Measurements from ENCODE around the gene CD300E.

Gene CD300E, protein sequence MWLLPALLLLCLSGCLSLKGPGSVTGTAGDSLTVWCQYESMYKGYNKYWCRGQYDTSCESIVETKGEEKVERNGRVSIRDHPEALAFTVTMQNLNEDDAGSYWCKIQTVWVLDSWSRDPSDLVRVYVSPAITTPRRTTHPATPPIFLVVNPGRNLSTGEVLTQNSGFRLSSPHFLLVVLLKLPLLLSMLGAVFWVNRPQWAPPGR

DNA sequence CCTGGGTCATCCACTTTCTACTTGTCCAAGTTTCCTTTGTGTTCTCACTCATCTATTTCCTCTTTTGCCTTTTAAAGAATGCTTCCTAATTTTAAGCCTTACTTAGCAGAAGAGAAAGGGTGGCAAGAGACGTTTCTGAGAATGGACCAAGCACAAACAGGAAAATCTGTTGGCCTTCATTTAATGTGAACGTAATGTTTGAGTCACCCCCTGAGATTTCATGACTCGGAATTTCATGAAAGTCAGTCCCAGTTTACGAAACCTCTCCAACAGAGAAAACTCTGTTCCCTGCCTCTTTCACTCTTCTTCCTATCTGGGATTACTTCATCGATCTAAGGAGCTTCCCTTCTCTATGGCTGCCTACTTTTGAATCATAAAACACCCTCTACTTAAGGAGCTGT, at the start of gene CD300E:
CD300E (minus strand) TSS at position 46 of the 401 bp plus-strand sequence. CDS start 117 bp downstream, outside the sequence.
- no peak for TF ChIP-seq CTCF (IDR thresholded peaks at IDR 0.05; ENCODE audit: low read depth, low read length)
- no peak within 1 kb of the TSS for H3K4me3 ChIP-seq (ENCODE audit: low read depth, low read length)

- TF ChIP-seq CTCF (IDR thresholded peaks at IDR 0.05; ENCODE audit: low read depth, low read length), result no peak
- H3K4me3 ChIP-seq (ENCODE audit: low read depth, low read length), result no peak overlapping the region
Measured at GRCh38 chr17:74671031-74671771, 47.7 kb upstream of the CD300E start.

DNA sequence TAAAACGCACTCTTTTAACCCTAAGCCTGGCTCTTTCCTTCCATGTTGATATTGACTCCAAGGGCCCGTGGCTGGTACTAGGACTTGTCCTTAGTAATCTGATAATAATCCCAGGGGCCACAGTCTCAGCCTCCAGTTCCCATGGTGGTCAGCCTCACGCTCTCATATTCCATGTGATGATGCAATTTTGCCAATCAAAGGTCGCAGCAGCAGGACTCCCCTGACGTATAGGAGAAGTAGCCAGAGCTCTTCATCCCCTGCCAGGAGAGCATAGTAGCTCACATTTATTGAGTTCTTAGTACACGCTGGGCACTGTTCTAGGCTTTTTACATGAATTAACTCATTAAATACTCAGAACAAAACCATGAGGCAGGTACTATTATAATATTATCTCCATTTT, 46.8 kb upstream of the CD300E start:
- no peak for TF ChIP-seq CTCF (IDR thresholded peaks at IDR 0.05; ENCODE audit: low read depth, low read length)
- H3K4me3 ChIP-seq (ENCODE audit: low read depth, low read length), result no peak overlapping the region

DNA sequence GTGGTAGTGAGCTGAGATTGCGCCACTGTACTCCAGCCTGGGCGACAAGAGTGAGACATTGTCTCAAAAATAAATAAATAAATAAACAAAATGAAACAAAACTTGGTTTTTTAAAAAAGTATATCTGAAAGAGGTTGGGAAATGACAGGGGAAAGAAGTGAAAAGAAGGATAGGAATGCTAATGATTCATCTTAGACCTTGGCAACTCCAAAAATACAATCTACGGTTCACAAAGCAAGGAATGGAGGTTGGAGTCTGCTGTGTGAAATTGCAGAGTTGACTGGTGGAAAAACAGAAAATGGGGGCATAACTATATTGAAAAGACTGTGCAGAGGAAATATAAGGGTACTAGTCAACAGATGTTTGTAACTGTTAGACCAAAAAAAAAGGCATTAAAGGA, 40.0 kb upstream of the CD300E start:
- no peak for TF ChIP-seq CTCF (IDR thresholded peaks at IDR 0.05; ENCODE audit: low read depth, low read length)
- H3K4me3 ChIP-seq (ENCODE audit: low read depth, low read length), result no peak overlapping the region

DNA sequence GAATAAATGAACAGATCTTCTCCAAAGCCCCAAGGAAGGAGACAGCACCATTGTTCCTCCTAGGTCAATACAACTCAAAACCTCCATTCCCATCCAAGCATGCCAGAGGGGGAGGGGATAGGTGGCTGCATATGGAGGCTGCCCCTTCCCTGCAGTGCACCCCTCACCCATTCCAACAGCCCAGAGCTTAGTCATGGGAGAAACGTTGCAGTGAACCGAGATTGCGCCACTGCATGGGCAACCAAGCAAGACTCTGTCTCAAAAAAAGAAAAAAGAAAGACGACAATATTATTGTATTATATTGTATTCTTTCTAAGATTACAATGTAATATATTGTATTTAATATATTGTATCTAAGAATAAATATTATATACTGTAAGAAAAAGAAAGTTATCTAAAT, 36.4 kb upstream of the CD300E start:
- no peak for TF ChIP-seq CTCF (IDR thresholded peaks at IDR 0.05; ENCODE audit: low read depth, low read length)
- no peak overlapping the region for H3K4me3 ChIP-seq (ENCODE audit: low read depth, low read length)

DNA sequence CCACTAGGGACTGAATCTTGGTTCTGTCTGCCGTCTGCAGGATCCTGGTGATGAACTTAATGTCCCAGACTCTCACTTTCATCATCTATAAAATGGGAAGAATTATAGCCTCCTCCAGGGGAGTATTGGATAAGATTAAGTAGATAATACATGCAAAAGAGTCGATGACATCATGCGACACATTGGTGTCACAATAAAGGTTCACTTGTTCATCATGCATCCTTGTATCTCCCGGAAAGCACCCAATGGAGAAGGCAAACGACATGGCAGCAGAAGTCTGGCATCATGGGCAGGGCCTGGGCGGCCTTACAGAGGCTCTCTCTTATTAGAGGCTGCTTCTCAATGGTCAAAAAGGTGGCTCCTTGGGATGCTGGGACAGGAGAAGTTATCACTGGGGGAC, 35.1 kb upstream of the CD300E start:
- no peak for TF ChIP-seq CTCF (IDR thresholded peaks at IDR 0.05; ENCODE audit: low read depth, low read length)
- no peak overlapping the region for H3K4me3 ChIP-seq (ENCODE audit: low read depth, low read length)

GRCh38 chr17:74654742-74655141, 31.2 kb upstream of the CD300E start:
- no peak overlapping the region for H3K4me3 ChIP-seq (ENCODE audit: low read depth, low read length)
- no peak for TF ChIP-seq CTCF (IDR thresholded peaks at IDR 0.05; ENCODE audit: low read depth, low read length)
